Loucy (cell line): Measurements from ENCODE around the gene GRK2.

ENCODE experiments used
- EZH2phosphoT487 ChIP-seq: fragments of 200-600 bp; IDR thresholded peaks from 2 replicates; pipeline ENCODE4 v1.6.1; 2018; ENCODE audit warnings: antibody characterized with exemption, mild to moderate bottlenecking, moderate library complexity, borderline replicate concordance
- TF ChIP-seq, protein P1 (sequence below): fragments of 200-600 bp; sonication (generic); conservative IDR thresholded peaks from 2 replicates; pipeline ENCODE4 v1.5.1; 2014; ENCODE audit warnings: mild to moderate bottlenecking, antibody characterized with exemption, low read length

- TF ChIP-seq, protein P1, sequence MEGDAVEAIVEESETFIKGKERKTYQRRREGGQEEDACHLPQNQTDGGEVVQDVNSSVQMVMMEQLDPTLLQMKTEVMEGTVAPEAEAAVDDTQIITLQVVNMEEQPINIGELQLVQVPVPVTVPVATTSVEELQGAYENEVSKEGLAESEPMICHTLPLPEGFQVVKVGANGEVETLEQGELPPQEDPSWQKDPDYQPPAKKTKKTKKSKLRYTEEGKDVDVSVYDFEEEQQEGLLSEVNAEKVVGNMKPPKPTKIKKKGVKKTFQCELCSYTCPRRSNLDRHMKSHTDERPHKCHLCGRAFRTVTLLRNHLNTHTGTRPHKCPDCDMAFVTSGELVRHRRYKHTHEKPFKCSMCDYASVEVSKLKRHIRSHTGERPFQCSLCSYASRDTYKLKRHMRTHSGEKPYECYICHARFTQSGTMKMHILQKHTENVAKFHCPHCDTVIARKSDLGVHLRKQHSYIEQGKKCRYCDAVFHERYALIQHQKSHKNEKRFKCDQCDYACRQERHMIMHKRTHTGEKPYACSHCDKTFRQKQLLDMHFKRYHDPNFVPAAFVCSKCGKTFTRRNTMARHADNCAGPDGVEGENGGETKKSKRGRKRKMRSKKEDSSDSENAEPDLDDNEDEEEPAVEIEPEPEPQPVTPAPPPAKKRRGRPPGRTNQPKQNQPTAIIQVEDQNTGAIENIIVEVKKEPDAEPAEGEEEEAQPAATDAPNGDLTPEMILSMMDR = no peak
- no peak for TF ChIP-seq EZH2phosphoT487
Measured at GRCh38 chr11:67270256-67271204, 4.3 kb downstream of the GRK2 start.
